ENCODE data around the gene TMEM89.

Gene TMEM89

GRCh38 chr3:48636149-48636655 lies 14.6 kb upstream of the TMEM89 start:
- Histone ChIP-seq H3K36me3 (ENCODE audit: low read length) (no peaks in the 10 kb centered on the region), H3K4me2 (ENCODE audit: low read depth, low read length, poor library complexity, severe bottlenecking) (peak overlapping the region; percentile 66), H3K4me3 (ENCODE audit: insufficient read depth, low read length, poor library complexity, severe bottlenecking) (peak overlapping the region; percentile 71), H3K9me3 (ENCODE audit: insufficient read depth, low read length) (no peaks in the 10 kb centered on the region), H3K9ac (ENCODE audit: low read length) (peak overlapping the region; percentile 88), H3F3A (ENCODE audit: insufficient read depth) (no peaks in the 10 kb centered on the region), H4K20me1 (ENCODE audit: low read depth, low read length) (no peaks in the 10 kb centered on the region), H3K27ac (ENCODE audit: low read depth, low read length) (0 out of 2 replicates have a peak overlapping the region, but pooled peaks have one; percentile 13), H3K9me2 (replicated peaks; ENCODE audit: insufficient read depth, low read length) (no peaks in the 10 kb centered on the region), H3K27me3 (ENCODE audit: low read length) (no peaks in the 10 kb centered on the region), H2AFZ (ENCODE audit: low read depth, low read length, severe bottlenecking) (peak overlapping the region; percentile 87), H3K79me2 (ENCODE audit: insufficient read depth, low read length) (no peaks in the 10 kb centered on the region)
- no peak for TF ChIP-seq CTCF (IDR thresholded peaks at IDR 0.05; ENCODE audit: insufficient read depth, low read length, poor library complexity, severe bottlenecking)
- TF ChIP-seq EZH2phosphoT487 (conservative IDR thresholded peaks at IDR 0.05; ENCODE audit: low read length), result no peak

- TF ChIP-seq CTCF (IDR thresholded peaks at IDR 0.05; ENCODE audit: insufficient read depth, low read length, poor library complexity, severe bottlenecking), result peak; percentile 58
- TF ChIP-seq EZH2phosphoT487 (conservative IDR thresholded peaks at IDR 0.05; ENCODE audit: low read length), result no peak
- no peaks in the 10 kb centered on the region for H3F3A ChIP-seq (ENCODE audit: insufficient read depth)
- no peaks in the 10 kb centered on the region for H4K20me1 ChIP-seq (ENCODE audit: low read depth, low read length)
- no peaks in the 10 kb centered on the region for H3K9me3 ChIP-seq (ENCODE audit: insufficient read depth, low read length)
- no peaks in the 10 kb centered on the region for H3K27me3 ChIP-seq (ENCODE audit: low read length)
- no peaks in the 10 kb centered on the region for H3K9me2 ChIP-seq (replicated peaks; ENCODE audit: insufficient read depth, low read length)
- H2AFZ ChIP-seq (ENCODE audit: low read depth, low read length, severe bottlenecking), result peak within 1 kb of the TSS; percentile 87
- H3K9ac ChIP-seq (ENCODE audit: low read length), result peak within 1 kb of the TSS; percentile 88
- H3K27ac ChIP-seq (ENCODE audit: low read depth, low read length), result peak within 1 kb of the TSS; percentile 54
- H3K4me3 ChIP-seq (ENCODE audit: insufficient read depth, low read length, poor library complexity, severe bottlenecking), result peak within 1 kb of the TSS; percentile 71
- H3K36me3 ChIP-seq (ENCODE audit: low read length), result no peaks in the 10 kb centered on the region
- H3K4me2 ChIP-seq (ENCODE audit: low read depth, low read length, poor library complexity, severe bottlenecking), result peak within 1 kb of the TSS; percentile 66
- no peaks in the 10 kb centered on the region for H3K79me2 ChIP-seq (ENCODE audit: insufficient read depth, low read length)
Observed at GRCh38 chr3:48635222-48636021, 13.9 kb upstream of the TMEM89 start, which contains the start of gene SLC26A6. Gene SLC26A6 (minus strand): TSS chr3:48635461. CDS start chr3:48635393, 68 bp downstream.

- H2AFZ ChIP-seq (ENCODE audit: low read depth, low read length, severe bottlenecking), result peak overlapping the region; percentile 76
- H3K27ac ChIP-seq (ENCODE audit: low read depth, low read length), result peak overlapping the region; percentile 54
- H4K20me1 ChIP-seq (ENCODE audit: low read depth, low read length), result no peaks in the 10 kb centered on the region
- H3F3A ChIP-seq (ENCODE audit: insufficient read depth), result no peaks in the 10 kb centered on the region
- no peak for TF ChIP-seq CTCF (IDR thresholded peaks at IDR 0.05; ENCODE audit: insufficient read depth, low read length, poor library complexity, severe bottlenecking)
- no peak for TF ChIP-seq EZH2phosphoT487 (conservative IDR thresholded peaks at IDR 0.05; ENCODE audit: low read length)
- no peaks in the 10 kb centered on the region for H3K36me3 ChIP-seq (ENCODE audit: low read length)
- no peaks in the 10 kb centered on the region for H3K79me2 ChIP-seq (ENCODE audit: insufficient read depth, low read length)
- no peaks in the 10 kb centered on the region for H3K27me3 ChIP-seq (ENCODE audit: low read length)
- no peaks in the 10 kb centered on the region for H3K9me2 ChIP-seq (replicated peaks; ENCODE audit: insufficient read depth, low read length)
- H3K4me2 ChIP-seq (ENCODE audit: low read depth, low read length, poor library complexity, severe bottlenecking), result peak overlapping the region; percentile 56
- peak overlapping the region; percentile 88 for H3K9ac ChIP-seq (ENCODE audit: low read length)
- peak overlapping the region; percentile 71 for H3K4me3 ChIP-seq (ENCODE audit: insufficient read depth, low read length, poor library complexity, severe bottlenecking)
- no peaks in the 10 kb centered on the region for H3K9me3 ChIP-seq (ENCODE audit: insufficient read depth, low read length)
Observed at GRCh38 chr3:48634661-48635221, 13.2 kb upstream of the TMEM89 start.
